HK-2 (cell line): ENCODE data around the gene MOV10.
A peak's percentile ranks its signal among the peaks of the same experiment; 100 is the strongest.

ENCODE experiments used
- DNase-seq: peaks from one replicate; pipeline ENCODE4 v3.0.0-alpha.2; 2018; ENCODE audit not compliant: unreplicated experiment

MOV10 gene

GRCh38 chr1:112735752-112736151 lies 61.3 kb downstream of the MOV10 start:
- peak; percentile 34 for DNase-seq

DNA sequence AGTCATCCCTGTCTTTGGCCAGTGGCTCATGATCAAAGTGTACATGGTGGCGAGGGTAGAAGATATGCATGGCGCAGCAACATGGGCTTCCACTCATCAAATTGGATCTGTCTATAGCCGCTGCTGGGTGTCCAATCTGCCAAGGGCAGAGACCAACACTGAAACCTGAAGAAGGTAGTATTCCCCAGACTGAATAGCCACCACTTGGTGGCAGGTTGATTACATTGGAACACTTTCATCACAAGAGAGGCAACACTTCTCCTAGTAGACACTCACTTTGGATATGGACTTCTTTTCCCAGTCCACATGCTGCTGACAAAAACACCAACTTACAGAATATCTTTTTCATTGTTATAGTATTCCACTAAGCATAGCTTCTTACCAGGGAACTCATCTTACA lies 63.1 kb downstream of the MOV10 start:
- DNase-seq, result no peak

- DNase-seq, result no peak
These were observed 68.9 kb downstream of the MOV10 start for GRCh38 chr1:112743174-112744008.

DNA sequence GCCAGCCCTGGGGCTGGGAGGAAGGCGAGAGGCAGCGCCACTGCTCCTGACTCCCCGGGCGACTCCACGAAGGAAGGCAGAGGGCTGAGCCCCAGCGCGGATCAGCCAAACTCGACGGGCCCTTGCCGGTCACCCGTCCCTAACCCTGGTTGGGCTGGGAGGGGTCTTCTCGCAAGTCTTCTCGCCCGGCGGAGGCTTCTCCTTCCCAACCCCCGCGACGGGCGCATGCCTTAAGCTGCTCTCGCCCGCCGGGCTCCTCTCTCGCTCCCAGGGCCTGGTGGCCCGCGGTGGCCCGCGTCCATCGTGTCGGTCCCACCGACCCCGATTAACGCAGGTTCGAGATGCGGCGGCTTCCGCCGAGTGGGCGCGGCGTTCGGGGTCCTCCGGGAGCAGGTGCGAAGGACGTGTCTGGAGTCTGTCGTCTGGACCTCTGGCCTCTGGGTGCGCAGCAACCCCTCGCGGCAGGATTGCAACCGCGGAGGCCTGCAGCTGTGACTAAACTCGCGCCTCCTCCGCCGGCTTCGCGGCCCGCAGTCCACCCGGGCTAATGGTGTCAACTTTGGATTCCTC lies 69.6 kb downstream of the MOV10 start:
- DNase-seq, result peak; percentile 41

- no peak for DNase-seq
These were observed 73.9 kb downstream of the MOV10 start for GRCh38 chr1:112748396-112748795.
